Germinal center (tissue), 1 donor: Measurements from ENCODE around the gene MYOZ3.

Experiments used
- DNase-seq: peaks from one replicate; pipeline ENCODE4 v3.0.0; 2012; ENCODE audit warnings: mixed read lengths, low spot score

Gene MYOZ3, protein sequence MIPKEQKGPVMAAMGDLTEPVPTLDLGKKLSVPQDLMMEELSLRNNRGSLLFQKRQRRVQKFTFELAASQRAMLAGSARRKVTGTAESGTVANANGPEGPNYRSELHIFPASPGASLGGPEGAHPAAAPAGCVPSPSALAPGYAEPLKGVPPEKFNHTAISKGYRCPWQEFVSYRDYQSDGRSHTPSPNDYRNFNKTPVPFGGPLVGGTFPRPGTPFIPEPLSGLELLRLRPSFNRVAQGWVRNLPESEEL

DNA sequence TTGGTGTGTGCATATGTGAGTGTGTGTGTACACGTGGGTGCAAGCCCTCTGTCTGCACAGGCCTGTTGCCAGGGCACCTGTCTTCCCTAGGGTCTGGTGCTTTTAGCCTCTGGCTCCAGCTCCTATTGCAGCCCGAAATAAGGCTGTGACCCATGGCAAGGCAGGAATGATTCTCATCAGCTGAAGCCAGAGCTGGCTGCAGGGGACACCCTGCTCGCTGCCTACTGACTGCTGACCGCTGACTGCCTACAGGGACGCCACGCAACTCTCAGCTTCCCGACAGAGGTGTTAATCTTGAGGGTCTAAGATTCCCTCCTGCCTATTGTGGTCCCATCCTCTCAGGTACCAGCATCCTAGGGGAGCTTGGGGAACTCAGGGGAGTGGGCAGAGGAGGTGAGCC lies at the start of gene MYOZ3:
MYOZ3 (plus strand) TSS at position 166 of the 400 bp plus-strand sequence. CDS start 1,691 bp downstream, outside the sequence.
- DNase-seq: no peak

GRCh38 chr5:150612405-150612804 lies 48.6 kb upstream of the MYOZ3 start:
- no peak for DNase-seq

GRCh38 chr5:150612905-150613670 lies 48.0 kb upstream of the MYOZ3 start:
- DNase-seq: no peak

- no peak for DNase-seq
Observed at GRCh38 chr5:150613991-150614660, 46.9 kb upstream of the MYOZ3 start.

GRCh38 chr5:150614661-150615060 lies 46.4 kb upstream of the MYOZ3 start:
- DNase-seq: no peak

GRCh38 chr5:150615141-150615699 lies 45.8 kb upstream of the MYOZ3 start:
- DNase-seq: no peak

DNA sequence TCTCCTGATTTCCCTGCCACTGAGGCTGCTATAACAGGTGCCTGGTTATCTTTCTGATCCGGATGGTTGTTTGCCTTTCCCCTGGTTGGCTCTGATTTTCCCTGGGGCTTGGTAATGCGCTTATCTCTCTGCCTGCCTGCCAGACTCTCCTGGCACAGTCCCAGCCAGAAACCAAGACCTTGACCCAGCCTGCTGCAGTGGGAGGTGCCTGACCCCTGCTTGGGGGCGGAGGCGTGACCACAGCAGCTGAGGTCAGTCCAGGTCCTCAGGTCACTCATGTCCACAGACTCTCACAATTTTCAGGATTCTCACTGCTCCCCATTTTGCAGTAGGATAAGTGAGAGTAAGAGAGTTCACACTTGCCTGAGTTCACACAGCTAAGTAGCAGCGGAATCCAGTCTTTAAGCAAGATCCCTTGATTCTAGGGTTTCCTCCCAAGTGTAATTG lies 45.0 kb upstream of the MYOZ3 start:
- no peak for DNase-seq

- no peak for DNase-seq
Observed at GRCh38 chr5:150616506-150616905, 44.5 kb upstream of the MYOZ3 start.

DNA sequence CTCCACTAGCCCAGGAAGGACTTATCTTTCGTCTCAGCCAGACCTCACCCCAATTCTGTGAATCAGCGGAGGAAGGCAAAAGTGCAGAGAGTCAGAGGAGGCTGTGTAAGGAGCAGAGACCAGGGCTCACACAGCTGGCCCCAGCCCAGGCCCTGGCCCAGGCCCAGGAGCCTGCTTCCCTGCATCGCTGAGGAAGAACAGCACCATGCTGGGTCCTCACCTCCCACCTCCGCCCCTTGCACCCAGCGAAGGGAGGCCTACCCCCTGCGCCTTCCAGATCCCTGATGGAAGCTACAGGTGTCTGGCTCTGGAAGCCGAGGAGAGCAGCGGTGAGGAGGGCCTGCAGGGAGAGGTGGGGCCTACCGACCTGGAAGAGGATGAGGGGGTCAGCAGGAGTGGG lies 42.9 kb upstream of the MYOZ3 start:
- no peak for DNase-seq

DNA sequence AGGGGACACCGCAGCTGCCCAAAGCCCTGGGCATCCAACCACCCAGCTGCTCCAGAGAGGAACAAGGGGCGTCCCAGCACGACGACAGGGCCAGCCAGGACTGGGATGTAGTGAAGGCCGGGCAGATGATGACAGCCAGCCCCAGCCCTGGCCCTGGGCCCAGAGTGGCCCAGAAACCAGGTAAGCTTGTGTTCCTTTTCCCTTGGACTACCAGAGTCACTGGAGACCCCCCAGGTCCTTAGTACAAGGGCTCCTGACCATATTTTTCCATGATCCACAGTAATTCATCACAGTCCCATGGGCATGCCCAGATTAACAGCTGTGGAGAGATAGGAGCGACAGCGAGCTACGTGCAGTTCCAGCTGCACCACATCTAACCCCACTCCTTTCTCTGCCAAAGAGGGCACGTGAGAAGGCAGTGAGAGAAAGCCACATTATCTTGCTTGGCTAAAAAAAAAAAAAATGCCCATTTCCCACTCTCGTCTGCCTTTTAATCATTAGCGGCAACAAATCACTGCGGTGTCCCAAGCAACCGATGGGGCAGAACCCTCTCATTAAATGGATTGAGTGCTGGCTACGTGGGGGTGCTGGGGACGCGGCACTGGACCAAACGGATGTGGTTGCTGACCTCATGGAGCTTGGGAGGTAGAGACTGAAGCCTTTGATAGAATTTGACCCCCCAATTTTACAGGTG lies 42.3 kb upstream of the MYOZ3 start:
- no peak for DNase-seq

DNA sequence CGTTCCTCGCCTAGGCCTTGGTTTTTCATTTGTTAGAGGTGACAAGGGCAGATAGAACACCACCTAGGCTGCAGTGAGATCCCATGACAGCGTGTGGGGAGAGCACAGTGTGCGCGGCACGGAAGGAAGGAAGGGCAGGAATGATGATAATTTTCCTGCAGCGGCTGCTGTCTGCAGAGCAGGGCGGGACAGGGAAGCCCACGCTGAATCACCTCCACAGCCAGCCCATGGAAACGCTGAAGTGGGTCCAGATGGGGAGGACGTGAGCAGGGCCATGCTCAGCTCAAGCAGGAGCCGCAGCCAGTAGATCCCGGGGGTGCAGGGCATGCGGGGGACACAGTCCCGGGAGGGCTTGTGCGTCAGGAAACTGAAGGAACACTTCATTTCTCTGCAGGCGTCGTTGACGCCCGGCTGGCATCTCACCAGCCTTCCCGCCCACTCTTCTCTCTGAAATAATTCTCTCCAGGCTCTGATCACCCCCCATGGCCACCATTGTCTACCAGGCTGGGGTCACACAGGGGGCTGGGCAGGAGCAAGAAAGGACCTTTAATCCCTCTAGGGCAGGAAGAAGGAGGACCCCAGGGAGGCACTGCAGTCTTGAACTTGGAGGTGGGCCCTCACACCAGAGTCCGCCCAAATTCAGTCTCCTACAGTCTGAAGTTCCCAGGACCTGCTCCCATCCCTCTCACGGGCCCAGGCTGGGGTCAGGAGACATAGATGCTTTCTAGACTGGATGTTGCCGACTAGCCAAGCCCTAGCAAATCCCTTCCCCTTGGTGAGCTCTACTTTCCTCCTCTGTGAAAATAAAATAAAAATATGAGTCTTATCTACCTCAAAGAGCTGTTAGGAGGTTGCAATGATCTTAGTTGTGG lies 41.5 kb upstream of the MYOZ3 start:
- DNase-seq: no peak

DNA sequence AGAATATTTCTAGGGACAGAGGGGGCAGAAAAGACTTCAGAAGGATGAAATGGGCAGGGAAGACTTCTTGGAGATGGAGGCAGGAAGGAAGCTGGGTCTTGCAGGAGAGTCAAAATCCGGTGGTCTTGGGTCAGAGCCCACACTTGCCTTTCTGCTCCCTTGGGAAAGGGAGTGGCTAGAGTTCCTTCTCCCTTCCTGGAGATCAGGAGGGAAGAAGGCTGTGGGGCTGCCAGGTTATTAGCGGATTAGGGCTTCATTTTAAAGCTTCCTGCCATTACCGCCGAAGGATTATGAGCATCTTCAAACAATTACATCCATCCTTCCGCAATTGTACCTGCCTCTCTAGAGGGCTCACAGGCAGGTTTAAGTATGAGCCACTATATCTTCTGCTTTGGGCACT lies 39.8 kb upstream of the MYOZ3 start:
- no peak for DNase-seq

- DNase-seq: no peak
Observed at GRCh38 chr5:150622157-150622556, 38.9 kb upstream of the MYOZ3 start.

DNA sequence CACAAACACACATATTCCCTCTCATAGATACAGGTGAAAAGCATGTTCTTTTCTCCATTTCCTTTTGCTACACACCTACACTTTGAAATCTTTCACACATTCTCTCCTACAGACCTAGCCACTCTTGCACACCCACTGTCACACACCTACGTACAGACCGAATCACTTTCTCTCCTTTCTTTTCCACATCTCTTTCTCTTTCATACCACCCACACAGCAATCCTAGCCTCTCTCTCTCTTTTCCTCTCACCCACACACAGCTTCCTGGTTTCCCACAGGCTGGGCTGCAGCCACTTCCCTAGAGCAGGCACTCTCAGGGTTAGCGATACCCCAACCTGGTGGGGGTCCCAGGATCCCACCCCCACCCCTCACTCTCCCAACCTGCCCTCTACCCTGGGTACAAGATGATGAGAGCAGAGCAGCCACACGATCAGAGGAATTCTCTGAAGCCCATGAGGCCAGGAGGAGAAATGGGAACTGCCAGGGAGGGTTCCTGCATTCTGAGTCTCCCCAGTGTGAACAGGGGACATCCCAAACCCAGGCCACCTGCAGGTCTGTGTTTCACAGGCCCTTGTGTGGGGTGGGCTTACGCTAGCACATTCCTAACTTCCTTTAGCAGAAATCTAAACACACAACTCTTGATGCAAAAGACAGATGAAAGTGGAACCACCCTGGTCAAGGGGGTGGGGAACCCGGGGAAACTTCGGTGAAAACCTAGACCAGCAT lies 37.7 kb upstream of the MYOZ3 start:
- DNase-seq: peak; percentile 26

DNA sequence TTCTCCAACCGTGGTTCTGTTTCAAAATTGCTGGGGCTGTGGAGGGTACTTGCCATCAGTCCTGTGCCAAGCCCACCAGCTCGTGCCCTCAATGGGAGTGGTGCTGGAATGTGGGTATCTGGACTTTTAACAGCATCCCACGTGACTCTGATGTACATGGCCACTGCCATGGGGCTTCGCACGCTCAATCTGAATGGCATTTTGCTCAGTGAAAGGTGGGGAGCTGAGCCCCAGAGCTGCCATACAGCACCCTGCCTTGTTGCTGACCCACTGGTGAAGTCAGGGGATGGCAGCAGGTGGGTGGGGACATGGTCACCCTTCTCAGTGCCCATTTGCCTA lies 37.2 kb upstream of the MYOZ3 start:
- DNase-seq: no peak

GRCh38 chr5:150624334-150625163 lies 36.5 kb upstream of the MYOZ3 start:
- DNase-seq: peak; percentile 73

DNA sequence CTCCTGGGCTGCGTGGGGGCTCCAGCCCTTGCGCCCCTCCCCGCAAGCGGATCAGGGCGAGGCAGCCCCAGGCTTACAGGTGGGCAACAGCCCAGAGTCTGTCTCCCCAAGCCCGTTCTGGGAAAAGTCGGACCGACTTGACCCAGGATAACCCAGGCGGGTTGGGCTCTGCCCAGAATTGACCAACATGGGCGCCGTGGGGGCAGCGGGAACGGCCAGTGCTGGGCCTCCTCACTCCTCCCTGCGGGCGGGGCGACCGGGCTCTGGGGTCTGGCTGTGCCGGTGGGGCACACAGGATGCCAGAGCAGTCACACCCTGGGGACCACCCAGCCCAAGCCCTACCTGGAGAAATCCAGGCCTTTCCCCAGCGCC lies 35.9 kb upstream of the MYOZ3 start:
- no peak for DNase-seq

DNA sequence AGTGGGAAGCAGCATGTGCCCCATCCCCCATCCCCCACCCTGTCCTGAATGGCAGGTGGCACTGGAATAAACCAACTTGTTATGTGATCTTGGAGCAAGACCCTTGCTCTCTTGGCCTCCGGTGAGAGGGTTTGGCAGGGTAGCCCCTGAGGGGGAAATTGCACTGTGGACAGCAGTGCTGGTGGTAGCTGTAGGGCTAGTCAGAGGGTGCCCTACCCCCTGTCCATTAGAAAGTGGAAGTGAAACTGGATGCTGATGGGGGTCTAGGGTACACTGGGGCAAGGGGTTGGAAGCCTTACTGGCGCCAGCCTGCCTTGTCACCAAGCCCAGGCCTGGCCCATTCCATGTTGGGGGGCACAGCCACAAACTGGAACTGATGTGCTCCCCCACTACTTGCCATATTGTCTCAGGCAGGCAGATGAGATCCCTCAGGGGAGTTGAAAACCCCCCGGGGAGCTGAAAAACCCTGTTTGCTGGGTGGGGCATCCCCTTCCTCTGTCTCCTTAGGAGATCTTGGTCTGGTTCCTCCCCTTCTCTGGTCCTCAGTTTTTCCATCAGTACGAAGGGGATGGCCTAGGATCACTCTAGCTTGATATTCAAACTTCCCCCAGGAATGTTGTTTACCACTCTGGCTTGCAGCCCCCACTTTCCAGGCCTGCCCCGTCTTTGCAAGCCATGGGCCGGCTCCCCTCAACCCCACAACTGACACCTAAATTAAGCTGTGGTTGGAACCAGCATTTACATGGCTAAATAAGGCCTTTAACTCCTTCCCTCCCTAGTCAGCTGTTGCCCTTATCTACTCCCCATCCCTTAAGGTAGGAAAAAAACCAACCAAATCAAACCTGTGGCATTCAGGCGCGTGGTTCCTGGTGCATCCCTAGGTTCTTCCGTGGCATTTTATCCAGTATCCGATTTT lies 35.0 kb upstream of the MYOZ3 start:
- DNase-seq: peak; percentile 66

- no peak for DNase-seq
Observed at GRCh38 chr5:150626853-150627276, 34.2 kb upstream of the MYOZ3 start.
